Measurements from ENCODE around the gene PPP1R7. TPM values are rescaled to one million over a fixed set of nuclear protein-coding genes. Genes with fewer than 3 reads are reported as not detected.

Gene PPP1R7
- total and polyA plus RNA-seq, 9 of the 15 experiments (the other 6 are each of a cell fraction or from before 2014, with no cell fraction given), result 37.5 to 75.0 (median 50.5) TPM

DNA sequence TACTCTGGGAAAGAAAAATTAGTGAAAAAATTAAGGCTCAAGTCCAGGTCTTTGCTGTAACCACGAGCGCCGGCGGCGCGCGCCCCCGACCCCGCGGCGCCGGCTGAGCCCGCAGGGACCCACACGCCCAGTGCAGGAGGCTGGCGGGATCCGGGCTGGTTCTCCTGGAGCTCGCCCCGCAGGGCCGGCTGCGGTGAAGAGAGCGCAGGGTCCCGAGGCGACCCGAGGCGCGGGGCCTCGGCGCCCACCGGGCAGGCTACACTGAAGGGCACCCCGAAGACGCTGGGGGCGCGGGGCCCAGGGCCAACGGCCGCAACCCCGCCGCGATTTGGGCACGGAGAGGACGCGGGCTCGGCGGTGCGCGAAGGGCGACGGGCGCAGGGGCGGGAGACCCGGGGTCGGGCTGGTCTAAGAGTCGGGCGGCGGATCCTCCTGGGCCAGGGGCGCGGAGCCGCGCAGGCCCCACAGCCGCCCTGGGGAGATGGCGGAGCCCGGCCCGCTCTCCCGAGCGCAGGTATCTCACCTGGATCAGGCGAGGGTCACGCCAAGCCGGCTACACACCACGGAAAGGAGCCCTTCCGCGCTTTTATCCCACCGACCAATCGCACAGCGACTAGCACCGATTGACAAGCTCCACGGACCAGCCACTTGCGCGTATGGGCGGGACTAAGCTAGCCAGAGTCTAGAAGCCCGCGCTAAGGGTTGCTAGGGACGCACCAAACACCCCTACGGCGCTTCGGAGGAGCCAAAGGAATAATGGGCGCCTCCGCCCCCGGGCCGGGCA is 1.2 kb upstream of the PPP1R7 start, which contains the start of gene PASK (continued):
- TF ChIP-seq, protein P1, sequence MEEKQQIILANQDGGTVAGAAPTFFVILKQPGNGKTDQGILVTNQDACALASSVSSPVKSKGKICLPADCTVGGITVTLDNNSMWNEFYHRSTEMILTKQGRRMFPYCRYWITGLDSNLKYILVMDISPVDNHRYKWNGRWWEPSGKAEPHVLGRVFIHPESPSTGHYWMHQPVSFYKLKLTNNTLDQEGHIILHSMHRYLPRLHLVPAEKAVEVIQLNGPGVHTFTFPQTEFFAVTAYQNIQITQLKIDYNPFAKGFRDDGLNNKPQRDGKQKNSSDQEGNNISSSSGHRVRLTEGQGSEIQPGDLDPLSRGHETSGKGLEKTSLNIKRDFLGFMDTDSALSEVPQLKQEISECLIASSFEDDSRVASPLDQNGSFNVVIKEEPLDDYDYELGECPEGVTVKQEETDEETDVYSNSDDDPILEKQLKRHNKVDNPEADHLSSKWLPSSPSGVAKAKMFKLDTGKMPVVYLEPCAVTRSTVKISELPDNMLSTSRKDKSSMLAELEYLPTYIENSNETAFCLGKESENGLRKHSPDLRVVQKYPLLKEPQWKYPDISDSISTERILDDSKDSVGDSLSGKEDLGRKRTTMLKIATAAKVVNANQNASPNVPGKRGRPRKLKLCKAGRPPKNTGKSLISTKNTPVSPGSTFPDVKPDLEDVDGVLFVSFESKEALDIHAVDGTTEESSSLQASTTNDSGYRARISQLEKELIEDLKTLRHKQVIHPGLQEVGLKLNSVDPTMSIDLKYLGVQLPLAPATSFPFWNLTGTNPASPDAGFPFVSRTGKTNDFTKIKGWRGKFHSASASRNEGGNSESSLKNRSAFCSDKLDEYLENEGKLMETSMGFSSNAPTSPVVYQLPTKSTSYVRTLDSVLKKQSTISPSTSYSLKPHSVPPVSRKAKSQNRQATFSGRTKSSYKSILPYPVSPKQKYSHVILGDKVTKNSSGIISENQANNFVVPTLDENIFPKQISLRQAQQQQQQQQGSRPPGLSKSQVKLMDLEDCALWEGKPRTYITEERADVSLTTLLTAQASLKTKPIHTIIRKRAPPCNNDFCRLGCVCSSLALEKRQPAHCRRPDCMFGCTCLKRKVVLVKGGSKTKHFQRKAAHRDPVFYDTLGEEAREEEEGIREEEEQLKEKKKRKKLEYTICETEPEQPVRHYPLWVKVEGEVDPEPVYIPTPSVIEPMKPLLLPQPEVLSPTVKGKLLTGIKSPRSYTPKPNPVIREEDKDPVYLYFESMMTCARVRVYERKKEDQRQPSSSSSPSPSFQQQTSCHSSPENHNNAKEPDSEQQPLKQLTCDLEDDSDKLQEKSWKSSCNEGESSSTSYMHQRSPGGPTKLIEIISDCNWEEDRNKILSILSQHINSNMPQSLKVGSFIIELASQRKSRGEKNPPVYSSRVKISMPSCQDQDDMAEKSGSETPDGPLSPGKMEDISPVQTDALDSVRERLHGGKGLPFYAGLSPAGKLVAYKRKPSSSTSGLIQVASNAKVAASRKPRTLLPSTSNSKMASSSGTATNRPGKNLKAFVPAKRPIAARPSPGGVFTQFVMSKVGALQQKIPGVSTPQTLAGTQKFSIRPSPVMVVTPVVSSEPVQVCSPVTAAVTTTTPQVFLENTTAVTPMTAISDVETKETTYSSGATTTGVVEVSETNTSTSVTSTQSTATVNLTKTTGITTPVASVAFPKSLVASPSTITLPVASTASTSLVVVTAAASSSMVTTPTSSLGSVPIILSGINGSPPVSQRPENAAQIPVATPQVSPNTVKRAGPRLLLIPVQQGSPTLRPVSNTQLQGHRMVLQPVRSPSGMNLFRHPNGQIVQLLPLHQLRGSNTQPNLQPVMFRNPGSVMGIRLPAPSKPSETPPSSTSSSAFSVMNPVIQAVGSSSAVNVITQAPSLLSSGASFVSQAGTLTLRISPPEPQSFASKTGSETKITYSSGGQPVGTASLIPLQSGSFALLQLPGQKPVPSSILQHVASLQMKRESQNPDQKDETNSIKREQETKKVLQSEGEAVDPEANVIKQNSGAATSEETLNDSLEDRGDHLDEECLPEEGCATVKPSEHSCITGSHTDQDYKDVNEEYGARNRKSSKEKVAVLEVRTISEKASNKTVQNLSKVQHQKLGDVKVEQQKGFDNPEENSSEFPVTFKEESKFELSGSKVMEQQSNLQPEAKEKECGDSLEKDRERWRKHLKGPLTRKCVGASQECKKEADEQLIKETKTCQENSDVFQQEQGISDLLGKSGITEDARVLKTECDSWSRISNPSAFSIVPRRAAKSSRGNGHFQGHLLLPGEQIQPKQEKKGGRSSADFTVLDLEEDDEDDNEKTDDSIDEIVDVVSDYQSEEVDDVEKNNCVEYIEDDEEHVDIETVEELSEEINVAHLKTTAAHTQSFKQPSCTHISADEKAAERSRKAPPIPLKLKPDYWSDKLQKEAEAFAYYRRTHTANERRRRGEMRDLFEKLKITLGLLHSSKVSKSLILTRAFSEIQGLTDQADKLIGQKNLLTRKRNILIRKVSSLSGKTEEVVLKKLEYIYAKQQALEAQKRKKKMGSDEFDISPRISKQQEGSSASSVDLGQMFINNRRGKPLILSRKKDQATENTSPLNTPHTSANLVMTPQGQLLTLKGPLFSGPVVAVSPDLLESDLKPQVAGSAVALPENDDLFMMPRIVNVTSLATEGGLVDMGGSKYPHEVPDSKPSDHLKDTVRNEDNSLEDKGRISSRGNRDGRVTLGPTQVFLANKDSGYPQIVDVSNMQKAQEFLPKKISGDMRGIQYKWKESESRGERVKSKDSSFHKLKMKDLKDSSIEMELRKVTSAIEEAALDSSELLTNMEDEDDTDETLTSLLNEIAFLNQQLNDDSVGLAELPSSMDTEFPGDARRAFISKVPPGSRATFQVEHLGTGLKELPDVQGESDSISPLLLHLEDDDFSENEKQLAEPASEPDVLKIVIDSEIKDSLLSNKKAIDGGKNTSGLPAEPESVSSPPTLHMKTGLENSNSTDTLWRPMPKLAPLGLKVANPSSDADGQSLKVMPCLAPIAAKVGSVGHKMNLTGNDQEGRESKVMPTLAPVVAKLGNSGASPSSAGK (IDR thresholded peaks at IDR 0.05), result 0 out of 2 replicates have a peak, but pooled peaks have one; percentile 12
- TF ChIP-seq, protein P2, sequence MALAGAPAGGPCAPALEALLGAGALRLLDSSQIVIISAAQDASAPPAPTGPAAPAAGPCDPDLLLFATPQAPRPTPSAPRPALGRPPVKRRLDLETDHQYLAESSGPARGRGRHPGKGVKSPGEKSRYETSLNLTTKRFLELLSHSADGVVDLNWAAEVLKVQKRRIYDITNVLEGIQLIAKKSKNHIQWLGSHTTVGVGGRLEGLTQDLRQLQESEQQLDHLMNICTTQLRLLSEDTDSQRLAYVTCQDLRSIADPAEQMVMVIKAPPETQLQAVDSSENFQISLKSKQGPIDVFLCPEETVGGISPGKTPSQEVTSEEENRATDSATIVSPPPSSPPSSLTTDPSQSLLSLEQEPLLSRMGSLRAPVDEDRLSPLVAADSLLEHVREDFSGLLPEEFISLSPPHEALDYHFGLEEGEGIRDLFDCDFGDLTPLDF (CRISPR knock-in tag; IDR thresholded peaks at IDR 0.05), result 0 out of 2 replicates have a peak, but pooled peaks have one; percentile 18
- TF ChIP-seq KLF13 (tag; IDR thresholded peaks at IDR 0.05; ENCODE audit: borderline replicate concordance, low read depth), result no peak
- TF ChIP-seq RB1 (IDR thresholded peaks at IDR 0.05; ENCODE audit: low read depth), result peak; percentile 74

Data from K562 (cell line).